ENCODE measurements around the gene KCTD19.
A peak's percentile ranks its signal among the peaks of the same experiment; 100 is the strongest.

Gene KCTD19

GRCh38 chr16:67243481-67243880 is 83.1 kb downstream of the KCTD19 start:
- TF ChIP-seq CREB1 (IDR thresholded peaks at IDR 0.05; ENCODE audit: low read depth) = no peak
- no peak for TF ChIP-seq TEAD4 (IDR thresholded peaks at IDR 0.05)
- no peak for TF ChIP-seq TCF12 (IDR thresholded peaks at IDR 0.05; ENCODE audit: low read depth)
- no peak for TF ChIP-seq ZBTB7A (IDR thresholded peaks at IDR 0.05; ENCODE audit: low read depth)
- TF ChIP-seq MAX (IDR thresholded peaks at IDR 0.05) = no peak

GRCh38 chr16:67242138-67242730 is 84.3 kb downstream of the KCTD19 start:
- TF ChIP-seq CEBPB (IDR thresholded peaks at IDR 0.05) (no peak), RAD21 (IDR thresholded peaks at IDR 0.05; ENCODE audit: low read depth) (no peak), NFIC (IDR thresholded peaks at IDR 0.05) (no peak), TCF12 (IDR thresholded peaks at IDR 0.05; ENCODE audit: low read depth) (no peak), ZBTB7A (IDR thresholded peaks at IDR 0.05; ENCODE audit: low read depth) (no peak), TAF1 (IDR thresholded peaks at IDR 0.05; ENCODE audit: low read depth) (no peak), REST (IDR thresholded peaks at IDR 0.05; ENCODE audit: low read depth) (no peak), MAX (IDR thresholded peaks at IDR 0.05) (no peak), CREB1 (IDR thresholded peaks at IDR 0.05; ENCODE audit: low read depth) (no peak)

GRCh38 chr16:67241008-67241900 is 85.3 kb downstream of the KCTD19 start:
- TF ChIP-seq MAX (IDR thresholded peaks at IDR 0.05) = no peak
- no peak for TF ChIP-seq EGR1 (IDR thresholded peaks at IDR 0.05)
- TF ChIP-seq RAD21 (IDR thresholded peaks at IDR 0.05; ENCODE audit: low read depth) = no peak
- TF ChIP-seq NFIC (IDR thresholded peaks at IDR 0.05) = peak; percentile 20; the same call in 1 of the 2 replicates
- TF ChIP-seq TEAD4 (IDR thresholded peaks at IDR 0.05) = 0 out of 2 replicates have a peak, but pooled peaks have one; percentile 12
- no peak for TF ChIP-seq REST (IDR thresholded peaks at IDR 0.05; ENCODE audit: low read depth)
- no peak for TF ChIP-seq TCF12 (IDR thresholded peaks at IDR 0.05; ENCODE audit: low read depth)

- TF ChIP-seq CREB1 (IDR thresholded peaks at IDR 0.05; ENCODE audit: low read depth) = no peak
- TF ChIP-seq MAX (IDR thresholded peaks at IDR 0.05) = no peak
- TF ChIP-seq TEAD4 (IDR thresholded peaks at IDR 0.05) = no peak
Observed at GRCh38 chr16:67240506-67240905, 86.0 kb downstream of the KCTD19 start.

Data from Ishikawa (cell line).